HG02885 (cell line): Measurements from ENCODE around the gene AKAP8.
"Not testable (repeated sequence)": the region's sequence is repeated elsewhere in the genome, so short reads cannot be mapped to it uniquely, and the experiment has no call there.

Source experiments
- ATAC-seq: cut with Tn5 transposase; IDR thresholded peaks from one replicate; pipeline ENCODE4 v1.9.1; 2021; ENCODE audit warnings: mild to moderate bottlenecking; ENCODE audit not compliant: unreplicated experiment, poor library complexity

The AKAP8 gene

GRCh38 chr19:15374105-15374651 lies 5.4 kb downstream of the AKAP8 start:
- no peak for ATAC-seq

GRCh38 chr19:15373644-15374043 lies 5.9 kb downstream of the AKAP8 start:
- ATAC-seq, result no peak

GRCh38 chr19:15372891-15373301 lies 6.7 kb downstream of the AKAP8 start:
- ATAC-seq, result no peak

- ATAC-seq, result no peak
These were observed 7.1 kb downstream of the AKAP8 start for GRCh38 chr19:15372470-15372869.

GRCh38 chr19:15371786-15372380 lies 7.7 kb downstream of the AKAP8 start:
- no peak for ATAC-seq

GRCh38 chr19:15371119-15371518 lies 8.5 kb downstream of the AKAP8 start:
- ATAC-seq, result no peak

- no peak for ATAC-seq
These were observed 10.0 kb downstream of the AKAP8 start for GRCh38 chr19:15369594-15369891.

GRCh38 chr19:15368798-15369593 lies 10.6 kb downstream of the AKAP8 start:
- no peak for ATAC-seq

- ATAC-seq, result no peak
These were observed 11.4 kb downstream of the AKAP8 start for GRCh38 chr19:15368051-15368632.

- no peak for ATAC-seq
These were observed 12.1 kb downstream of the AKAP8 start for GRCh38 chr19:15367439-15367838.

GRCh38 chr19:15365264-15365663 lies 14.3 kb downstream of the AKAP8 start:
- ATAC-seq, result no peak

- not testable (repeated sequence) for ATAC-seq
These were observed 15.8 kb downstream of the AKAP8 start for GRCh38 chr19:15363791-15364190.

GRCh38 chr19:15363048-15363447 lies 16.5 kb downstream of the AKAP8 start:
- not testable (repeated sequence) for ATAC-seq

- not testable (repeated sequence) for ATAC-seq
These were observed 19.6 kb downstream of the AKAP8 start for GRCh38 chr19:15360015-15360414.

- no peak for ATAC-seq
These were observed 20.7 kb downstream of the AKAP8 start for GRCh38 chr19:15358918-15359317.

GRCh38 chr19:15357906-15358305 lies 21.7 kb downstream of the AKAP8 start:
- no peak for ATAC-seq

GRCh38 chr19:15354566-15355296 lies 24.9 kb downstream of the AKAP8 start:
- ATAC-seq, result no peak

GRCh38 chr19:15353908-15354307 lies 25.7 kb downstream of the AKAP8 start:
- ATAC-seq, result no peak

GRCh38 chr19:15352535-15352934 lies 27.1 kb downstream of the AKAP8 start:
- not testable (repeated sequence) for ATAC-seq

- ATAC-seq, result not testable (repeated sequence)
These were observed 38.3 kb downstream of the AKAP8 start for GRCh38 chr19:15341328-15341727.

GRCh38 chr19:15340086-15340485 lies 39.5 kb downstream of the AKAP8 start:
- ATAC-seq, result no peak
